Esophagus muscularis mucosa (tissue), 3 donors: ENCODE measurements around the gene ZNF587.
"Not testable (repeated sequence)": the region's sequence is repeated elsewhere in the genome, so short reads cannot be mapped to it uniquely, and the experiment has no call there.

Source experiments
- CTCF ChIP-seq, 3 experiments: fragments of 200-600 bp in 2 of 3; fragments of 450-650 bp in 1 of 3; sonication (generic) in 2 of 3; IDR thresholded peaks; one replicate each; pipeline ENCODE4 v1.5.1; 2017 to 2019; ENCODE audit warnings: antibody characterized with exemption in 3 of 3, mild to moderate bottlenecking in 2 of 3, moderate library complexity in 1 of 3
- EP300 ChIP-seq: sonication (generic); formaldehyde crosslinking; IDR thresholded peaks from one replicate; pipeline ENCODE4 v1.6.1; 2017; ENCODE audit warnings: antibody characterized with exemption

DNA sequence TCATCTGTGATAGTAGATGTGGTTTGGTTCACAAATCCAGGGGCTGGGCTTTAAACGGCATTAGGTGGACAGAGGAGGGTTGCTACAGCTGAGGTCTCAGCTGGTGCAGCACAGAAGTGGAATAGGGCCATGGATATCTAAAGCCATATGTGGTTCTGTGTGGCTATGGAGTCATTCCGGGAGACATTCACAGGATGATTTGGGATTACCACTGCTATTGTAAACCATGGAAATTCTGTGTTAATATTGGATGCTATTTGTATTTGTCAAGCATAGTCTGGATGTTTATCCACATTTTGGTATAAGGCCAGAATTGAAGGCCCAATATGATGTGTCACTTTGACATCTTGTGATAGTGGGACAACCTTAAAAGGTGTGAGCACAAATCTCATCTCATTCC, 26.5 kb upstream of the ZNF587 start:
- TF ChIP-seq CTCF (IDR thresholded peaks at IDR 0.05); EP300: not testable (repeated sequence)
